SK-N-SH (cell line): ENCODE results near the gene HAAO. TPM values are rescaled to one million over a fixed set of nuclear protein-coding genes. Genes with fewer than 3 reads are reported as not detected.

ENCODE experiments used
- CTCF ChIA-PET: fragments of 300-600, 350-600 bp; formaldehyde crosslinking; extraction: SDS; loops from one replicate; lab custom pipeline; 2021; lab: Yijun Ruan, JAX
- POLR2A ChIA-PET: fragments of 350-600 bp; sonication (Branson Sonifier 250); formaldehyde crosslinking; extraction: SDS; loops from one replicate; lab custom pipeline; 2020; ENCODE audit warnings: antibody characterized with exemption, inconsistent platforms; lab: Yijun Ruan, JAX
- DNase-seq: peaks from one replicate; pipeline ENCODE4 v3.0.0; 2012
- H2AFZ ChIP-seq: fragments of 200-600 bp; sonication (generic); 2 replicates; pipeline ENCODE4 v1.8.1; 2016; ENCODE audit warnings: antibody characterized with exemption, mild to moderate bottlenecking, low read depth
- H3F3A ChIP-seq: fragments of 200-600 bp; sonication (generic); replicated peaks from 2 replicates; pipeline ENCODE3; 2016; ENCODE audit warnings: antibody characterized with exemption, mild to moderate bottlenecking; ENCODE audit not compliant: insufficient read depth
- H3K27ac ChIP-seq, 2 experiments: fragments of 200-500 bp in 1 of 2; fragments of 200-600 bp in 1 of 2; sonication (Bioruptor generic) in 1 of 2; sonication (generic), shearing (Covaris generic) in 1 of 2; 2 replicates each; pipeline versions ENCODE4 v1.5.1 to v1.6.1; 2014 to 2016; ENCODE audit warnings: low read depth in 2 of 2, inconsistent platforms in 1 of 2, low read length in 1 of 2, mild to moderate bottlenecking in 1 of 2, mixed read lengths in 1 of 2
- H3K27me3 ChIP-seq: fragments of 200-600 bp; sonication (generic), shearing (Covaris generic); 2 replicates; pipeline ENCODE4 v1.6.1; 2016; ENCODE audit warnings: mixed run types; ENCODE audit not compliant: insufficient read depth
- H3K36me3 ChIP-seq, 2 experiments: fragments of 200-500 bp in 1 of 2; fragments of 200-600 bp in 1 of 2; sonication (Bioruptor generic) in 1 of 2; sonication (generic) in 1 of 2; replicated peaks in 1 of 2; 2 replicates each; pipeline versions ENCODE3 to v1.5.1; 2014 to 2016; ENCODE audit warnings: low read length in 1 of 2, mild to moderate bottlenecking in 1 of 2; ENCODE audit not compliant: insufficient read depth in 2 of 2, control insufficient read depth in 1 of 2
- H3K4me1 ChIP-seq, 2 experiments: fragments of 200-500 bp in 1 of 2; fragments of 200-600 bp in 1 of 2; sonication (Bioruptor generic) in 1 of 2; sonication (generic), shearing (Covaris generic) in 1 of 2; 2 replicates each; pipeline versions ENCODE4 v1.5.1 to v1.6.1; 2014 to 2016; ENCODE audit warnings: low read depth in 1 of 2, low read length in 1 of 2, mixed run types in 1 of 2; ENCODE audit not compliant: insufficient read depth in 2 of 2, control insufficient read depth in 1 of 2
- H3K4me2 ChIP-seq: fragments of 200-600 bp; sonication (generic), shearing (Covaris generic); 2 replicates; pipeline ENCODE4 v1.6.1; 2017; ENCODE audit warnings: mixed run types
- H3K4me3 ChIP-seq, 2 experiments: fragments of 200-500 bp in 1 of 2; fragments of 200-600 bp in 1 of 2; sonication (Bioruptor generic) in 1 of 2; sonication (generic), shearing (Covaris generic) in 1 of 2; 2 replicates each; pipeline versions ENCODE4 v1.5.1 to v1.8.1; 2014 to 2016; ENCODE audit warnings: low read depth in 2 of 2, inconsistent platforms in 1 of 2, low read length in 1 of 2, mild to moderate bottlenecking in 1 of 2, mixed read lengths in 1 of 2, moderate library complexity in 1 of 2
- H3K79me2 ChIP-seq: fragments of 200-600 bp; sonication (generic); 2 replicates; pipeline ENCODE4 v1.8.1; 2017; ENCODE audit warnings: mild to moderate bottlenecking; ENCODE audit not compliant: insufficient read depth
- H3K9ac ChIP-seq: fragments of 200-600 bp; sonication (generic); 2 replicates; pipeline ENCODE4 v1.6.1; 2017; ENCODE audit warnings: mixed run types
- H3K9me2 ChIP-seq: fragments of 200-600 bp; sonication (generic); 2 replicates; pipeline ENCODE4 v1.6.1; 2017; ENCODE audit warnings: mixed run types
- H3K9me3 ChIP-seq: fragments of 200-600 bp; sonication (generic); 2 replicates; pipeline ENCODE4 v1.6.1; 2017; ENCODE audit warnings: mixed run types, mild to moderate bottlenecking, moderate library complexity
- H4K20me1 ChIP-seq: fragments of 200-600 bp; sonication (generic); 2 replicates; pipeline ENCODE4 v1.6.1; 2017; ENCODE audit warnings: mild to moderate bottlenecking, mixed run types; ENCODE audit not compliant: insufficient read depth
- CHD2 ChIP-seq: fragments of 150-350 bp; IDR thresholded peaks from 2 replicates; pipeline ENCODE4 v1.6.1; 2018; ENCODE audit warnings: low read length; ENCODE audit not compliant: partially characterized antibody
- ELF1 ChIP-seq: IDR thresholded peaks from 2 replicates; pipeline ENCODE4 v1.4.0; 2012
- FOXJ3 ChIP-seq: sonication (generic); formaldehyde crosslinking; IDR thresholded peaks from 2 replicates; pipeline ENCODE4 v1.5.1; 2020; ENCODE audit warnings: mild to moderate bottlenecking, missing genetic modification reagents
- GABPA ChIP-seq: IDR thresholded peaks from 2 replicates; pipeline ENCODE4 v1.4.0; 2012; ENCODE audit warnings: low read depth, mild to moderate bottlenecking
- NFIC ChIP-seq: IDR thresholded peaks from 2 replicates; pipeline ENCODE4 v1.4.0; 2012; ENCODE audit warnings: borderline replicate concordance
- POLR2AphosphoS5 ChIP-seq: IDR thresholded peaks from 2 replicates; pipeline ENCODE4 v1.6.1; 2012; ENCODE audit warnings: low read depth, low read length
- RFX5 ChIP-seq: IDR thresholded peaks from 2 replicates; pipeline ENCODE4 v1.6.1; 2012; ENCODE audit warnings: mild to moderate bottlenecking, improper control_type of control experiment, low read length
- RXRA ChIP-seq: IDR thresholded peaks from 2 replicates; pipeline ENCODE4 v1.4.0; 2012; ENCODE audit warnings: low read depth, mild to moderate bottlenecking, borderline replicate concordance
- SMC3 ChIP-seq: IDR thresholded peaks from 2 replicates; pipeline ENCODE4 v1.6.1; 2012; ENCODE audit warnings: low read depth, low read length, improper control_type of control experiment
- TCF12 ChIP-seq: IDR thresholded peaks from 2 replicates; pipeline ENCODE4 v1.4.0; 2012
- YY1 ChIP-seq: IDR thresholded peaks from 2 replicates; pipeline ENCODE4 v1.4.0; 2012; ENCODE audit warnings: low read depth, mild to moderate bottlenecking
- WGBS: methylation state at CpG from one replicate; pipeline ENCODE4 v1.1.6; 2017; ENCODE audit warnings: low lambda C conversion rate; 5-methylcytosine and 5-hydroxymethylcytosine counted together
- polyA plus RNA-seq, 3 experiments: library from polyadenylated mRNA; depleted of rRNA; stranded (reverse); fragments of >200 nt; gene quantifications; 2 replicates each; pipeline ENCODE4 v1.2.3, GENCODE V29; 2012
- TF ChIP-seq, protein P1 (sequence below): fragments of 150-350 bp; IDR thresholded peaks from 2 replicates; pipeline ENCODE4 v1.6.1; 2017; ENCODE audit warnings: antibody characterized with exemption, low read length, low read depth, borderline replicate concordance
- TF ChIP-seq, protein P2 (sequence below): IDR thresholded peaks from 2 replicates; pipeline ENCODE4 v1.6.1; 2012; ENCODE audit warnings: mild to moderate bottlenecking, low read depth, low read length, moderate library complexity

The HAAO gene
- polyA plus RNA-seq, 1 of the 3 experiments (the other 2 are of a cell fraction) = not detected

GRCh38 chr2:42808301-42808700 lies 15.9 kb upstream of the HAAO start:
- no peak for DNase-seq
- ChIA-PET CTCF (interaction anchor here (1.2 to 1.4 kb wide), 3 partner anchors 10 to 145 kb away, joined by 3 to 9 read pairs (median 3); no protein-coding TSS in a partner anchor), POLR2A (no interaction called here)
- Histone ChIP-seq H4K20me1 (no peaks in the 10 kb centered on the region), H3K79me2 (no peaks in the 10 kb centered on the region), H3K9ac (no peak overlapping the region), H3K27me3 (no peaks in the 10 kb centered on the region), H3K4me1 (peaks cover 0 to 17% of the 10 kb centered on the region in 2 experiments; a peak in 1 of 4 replicates), H3K9me2 (no peaks in the 10 kb centered on the region), H3F3A (peaks cover 21% of the 10 kb centered on the region), H3K9me3 (no peaks in the 10 kb centered on the region)
- TF ChIP-seq RFX5 = no peak
- TF ChIP-seq, all 33 proteins: peak for 0
- Histone ChIP-seq H3K27ac (no peak overlapping the region), H3K4me3 (no peak overlapping the region), H3K36me3 (no peaks in the 10 kb centered on the region), H2AFZ (no peak overlapping the region), H3K4me2 (no peak overlapping the region)
- WGBS = 94% methylated on average over 5 of the region's 5 CpGs

DNA sequence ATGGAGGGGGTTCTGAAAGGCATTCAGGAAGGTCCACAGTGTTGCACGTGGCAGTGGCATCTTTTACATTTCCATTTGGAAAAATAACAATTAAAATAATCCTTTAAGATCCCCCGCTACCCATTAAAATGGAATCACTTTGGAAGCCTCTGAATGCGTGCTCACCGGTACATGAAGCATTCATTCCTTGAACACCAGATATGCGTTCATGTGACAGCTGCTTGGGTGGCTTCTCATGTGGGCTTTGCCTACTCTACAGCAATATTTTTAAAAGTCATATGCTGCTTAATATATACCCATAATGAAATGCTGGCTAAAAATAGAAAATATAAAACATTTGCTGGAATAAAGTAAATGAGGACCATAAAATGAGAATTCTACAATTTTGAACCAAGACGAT lies 14.4 kb upstream of the HAAO start:
- peak overlapping the region in 1 of 2 experiments; percentile 29; a peak in 1 of 4 replicates for H3K27ac ChIP-seq
- H3F3A ChIP-seq = peaks cover 12% of the 10 kb centered on the region
- H3K9me2 ChIP-seq = no peaks in the 10 kb centered on the region
- H3K4me3 ChIP-seq = no peak overlapping the region
- no peaks in the 10 kb centered on the region for H3K79me2 ChIP-seq
- WGBS = 89% methylated on average over 6 of the region's 6 CpGs
- CTCF ChIA-PET = no interaction called here
- no peak overlapping the region for H3K9ac ChIP-seq
- no peaks in the 10 kb centered on the region for H3K27me3 ChIP-seq
- no peak overlapping the region for H3K4me2 ChIP-seq
- no peak overlapping the region for H2AFZ ChIP-seq
- no peak for DNase-seq
- POLR2A ChIA-PET = no interaction called here
- TF ChIP-seq FOXJ3 (CRISPR knock-in tag) (no peak), YY1 (no peak), ELF1 (no peak), SMC3 (no peak), GABPA (no peak), RXRA (no peak), POLR2AphosphoS5 (no peak), CHD2 (no peak), TCF12 (no peak), NFIC (no peak)
- TF ChIP-seq, protein P1, sequence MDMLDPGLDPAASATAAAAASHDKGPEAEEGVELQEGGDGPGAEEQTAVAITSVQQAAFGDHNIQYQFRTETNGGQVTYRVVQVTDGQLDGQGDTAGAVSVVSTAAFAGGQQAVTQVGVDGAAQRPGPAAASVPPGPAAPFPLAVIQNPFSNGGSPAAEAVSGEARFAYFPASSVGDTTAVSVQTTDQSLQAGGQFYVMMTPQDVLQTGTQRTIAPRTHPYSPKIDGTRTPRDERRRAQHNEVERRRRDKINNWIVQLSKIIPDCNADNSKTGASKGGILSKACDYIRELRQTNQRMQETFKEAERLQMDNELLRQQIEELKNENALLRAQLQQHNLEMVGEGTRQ = no peak
- TF ChIP-seq, protein P2, sequence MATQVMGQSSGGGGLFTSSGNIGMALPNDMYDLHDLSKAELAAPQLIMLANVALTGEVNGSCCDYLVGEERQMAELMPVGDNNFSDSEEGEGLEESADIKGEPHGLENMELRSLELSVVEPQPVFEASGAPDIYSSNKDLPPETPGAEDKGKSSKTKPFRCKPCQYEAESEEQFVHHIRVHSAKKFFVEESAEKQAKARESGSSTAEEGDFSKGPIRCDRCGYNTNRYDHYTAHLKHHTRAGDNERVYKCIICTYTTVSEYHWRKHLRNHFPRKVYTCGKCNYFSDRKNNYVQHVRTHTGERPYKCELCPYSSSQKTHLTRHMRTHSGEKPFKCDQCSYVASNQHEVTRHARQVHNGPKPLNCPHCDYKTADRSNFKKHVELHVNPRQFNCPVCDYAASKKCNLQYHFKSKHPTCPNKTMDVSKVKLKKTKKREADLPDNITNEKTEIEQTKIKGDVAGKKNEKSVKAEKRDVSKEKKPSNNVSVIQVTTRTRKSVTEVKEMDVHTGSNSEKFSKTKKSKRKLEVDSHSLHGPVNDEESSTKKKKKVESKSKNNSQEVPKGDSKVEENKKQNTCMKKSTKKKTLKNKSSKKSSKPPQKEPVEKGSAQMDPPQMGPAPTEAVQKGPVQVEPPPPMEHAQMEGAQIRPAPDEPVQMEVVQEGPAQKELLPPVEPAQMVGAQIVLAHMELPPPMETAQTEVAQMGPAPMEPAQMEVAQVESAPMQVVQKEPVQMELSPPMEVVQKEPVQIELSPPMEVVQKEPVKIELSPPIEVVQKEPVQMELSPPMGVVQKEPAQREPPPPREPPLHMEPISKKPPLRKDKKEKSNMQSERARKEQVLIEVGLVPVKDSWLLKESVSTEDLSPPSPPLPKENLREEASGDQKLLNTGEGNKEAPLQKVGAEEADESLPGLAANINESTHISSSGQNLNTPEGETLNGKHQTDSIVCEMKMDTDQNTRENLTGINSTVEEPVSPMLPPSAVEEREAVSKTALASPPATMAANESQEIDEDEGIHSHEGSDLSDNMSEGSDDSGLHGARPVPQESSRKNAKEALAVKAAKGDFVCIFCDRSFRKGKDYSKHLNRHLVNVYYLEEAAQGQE = no peak
- no peaks in the 10 kb centered on the region for H3K9me3 ChIP-seq
- H3K36me3 ChIP-seq = no peaks in the 10 kb centered on the region
- no peaks in the 10 kb centered on the region for H4K20me1 ChIP-seq
- H3K4me1 ChIP-seq = peaks cover 0 to 17% of the 10 kb centered on the region in 2 experiments; a peak in 1 of 4 replicates
